ENCODE results near the gene SLC11A2. TPM values are rescaled to one million over a fixed set of nuclear protein-coding genes. Genes with fewer than 3 reads are reported as not detected.
A peak's percentile ranks its signal among the peaks of the same experiment; 100 is the strongest.

The SLC11A2 gene
- total and polyA plus RNA-seq, 2 of the 13 experiments (the other 11 are each of a cell fraction or from before 2014, with no cell fraction given): 71.7 to 77.0 TPM

GRCh38 chr12:51047655-51048540, 21.7 kb upstream of the SLC11A2 start, which contains the start of gene LETMD1 (continued):
- TF ChIP-seq ARID4A (CRISPR knock-in tag; IDR thresholded peaks at IDR 0.05; ENCODE audit: borderline replicate concordance): peak; percentile 77
- TF ChIP-seq ZSCAN5A (CRISPR knock-in tag; IDR thresholded peaks at IDR 0.05; ENCODE audit: borderline replicate concordance): no peak; the same call in 1 of the 2 replicates
- TF ChIP-seq ZNF557 (CRISPR knock-in tag; IDR thresholded peaks at IDR 0.05): no peak
- TF ChIP-seq MIER2 (CRISPR knock-in tag; IDR thresholded peaks at IDR 0.05): peak; percentile 49; the same call in 1 of the 2 replicates
- TF ChIP-seq ZNF564 (CRISPR knock-in tag; IDR thresholded peaks at IDR 0.05): peak; percentile 40; the same call in 1 of the 2 replicates
- TF ChIP-seq EED (CRISPR knock-in tag; IDR thresholded peaks at IDR 0.05): no peak
- no peak for TF ChIP-seq SP5 (CRISPR knock-in tag; IDR thresholded peaks at IDR 0.05; ENCODE audit: borderline replicate concordance, low read depth)
- peak; percentile 94 for TF ChIP-seq PPARG (CRISPR knock-in tag; conservative IDR thresholded peaks at IDR 0.05)
- TF ChIP-seq MZF1 (CRISPR knock-in tag; IDR thresholded peaks at IDR 0.05; ENCODE audit: borderline replicate concordance): no peak
- TF ChIP-seq ZNF687 (CRISPR knock-in tag; IDR thresholded peaks at IDR 0.05): peak; percentile 98
- TF ChIP-seq TEAD3 (CRISPR knock-in tag; optimal IDR thresholded peaks at IDR 0.05; ENCODE audit: borderline replicate concordance): peak; percentile 13
- TF ChIP-seq PHF5A (CRISPR knock-in tag; IDR thresholded peaks at IDR 0.05; ENCODE audit: low read depth, unreplicated experiment): peak; percentile 55
- TF ChIP-seq STAT5B (CRISPR knock-in tag; IDR thresholded peaks at IDR 0.05): 0 out of 2 replicates have a peak, but pooled peaks have one; percentile 61
- TF ChIP-seq SP2 (CRISPR knock-in tag; IDR thresholded peaks at IDR 0.05): peak; percentile 63; the same call in 1 of the 2 replicates
- peak; percentile 88 for TF ChIP-seq POLR2G (IDR thresholded peaks at IDR 0.05; ENCODE audit: low read depth, low read length)
- no peak for TF ChIP-seq ZNF607 (CRISPR knock-in tag; IDR thresholded peaks at IDR 0.05; ENCODE audit: borderline replicate concordance)
- TF ChIP-seq MXD4 (CRISPR knock-in tag; IDR thresholded peaks at IDR 0.05): peak; percentile 51; the same call in 1 of the 2 replicates
- TF ChIP-seq ZFP90 (CRISPR knock-in tag; IDR thresholded peaks at IDR 0.05; ENCODE audit: borderline replicate concordance): no peak; the same call in 1 of the 2 replicates

Measured in HepG2 (cell line).